Heart left ventricle (tissue), 16 donors: ENCODE results near the gene RAD51B. TPM values are rescaled to one million over a fixed set of nuclear protein-coding genes. Genes with fewer than 3 reads are reported as not detected.

ENCODE experiments used
- ATAC-seq, 4 donors: fragments of 200-7000 bp; cut with Tn5 transposase; one replicate each; pipeline ENCODE4 v1.9.1; 2020 to 2022; ENCODE audit warnings: moderate library complexity in 4 of 4, mild to moderate bottlenecking in 3 of 4, moderate number of reproducible peaks in 1 of 4
- DNase-seq, 5 donors: peaks; one replicate each; pipeline ENCODE4 v3.0.0-alpha.2; 2020
- H3K27ac ChIP-seq, 12 donors: fragments of 200-600 bp; sonication (generic) in 4 of 12; one replicate each; pipeline versions ENCODE4 v1.5.0 to v1.8.0; 2016 to 2022; ENCODE audit warnings: mild to moderate bottlenecking in 2 of 12
- H3K27me3 ChIP-seq, 9 donors: fragments of 200-600 bp; sonication (generic) in 2 of 9; one replicate each; pipeline versions ENCODE4 v1.5.1 to v1.8.0; 2016 to 2022; ENCODE audit warnings: mild to moderate bottlenecking in 3 of 9
- H3K36me3 ChIP-seq, 9 donors: fragments of 200-600 bp; sonication (generic) in 2 of 9; one replicate each; pipeline versions ENCODE4 v1.5.0 to v1.8.0; 2018 to 2022; ENCODE audit warnings: mild to moderate bottlenecking in 2 of 9
- H3K4me1 ChIP-seq, 12 donors: fragments of 200-600 bp; sonication (generic) in 4 of 12; one replicate each; pipeline versions ENCODE4 v1.5.0 to v1.8.0; 2016 to 2022; ENCODE audit warnings: mild to moderate bottlenecking in 3 of 12
- H3K4me3 ChIP-seq, 12 donors: fragments of 200-600 bp; sonication (generic) in 4 of 12; one replicate each; pipeline versions ENCODE4 v1.5.0 to v1.8.0; 2017 to 2022; ENCODE audit warnings: mild to moderate bottlenecking in 9 of 12, moderate library complexity in 4 of 12
- H3K9me3 ChIP-seq, 12 donors: fragments of 200-600 bp; sonication (generic) in 4 of 12; one replicate each; pipeline versions ENCODE4 v1.5.0 to v1.8.0; 2016 to 2022; ENCODE audit warnings: mild to moderate bottlenecking in 1 of 12
- POLR2A ChIP-seq, 2 donors: fragments of 450-650 bp; IDR thresholded peaks; one replicate each; pipeline ENCODE4 v1.6.1; 2017; ENCODE audit warnings: antibody characterized with exemption in 2 of 2, mild to moderate bottlenecking in 2 of 2, moderate library complexity in 2 of 2
- WGBS, 4 donors: extraction: QIAGEN DNeasy Blood & Tissue Kit in 2 of 4; methylation state at CpG; one replicate each; pipeline versions ENCODE4 v1.1.5 to v1.1.7; 2013 to 2018; 5-methylcytosine and 5-hydroxymethylcytosine counted together
- intact Hi-C, 10 donors: fragments of 100-400 bp; cut with DNase I; formaldehyde crosslinking; loops; one replicate each; pipeline versions ENCODE4 v1.11.1 to v1.14.2; 2022
- polyA plus RNA-seq, 2 donors: library from polyadenylated mRNA; stranded (reverse); fragments of 200-250 nt; gene quantifications; one replicate each; pipeline ENCODE4 v1.2.3, GENCODE V29; 2013
- total RNA-seq, 9 donors: library from RNA; depleted of rRNA in 2 of 9; stranded (reverse); fragments of >200 nt in 2 of 9; fragmentation: NEBNext Ultra II Directional in 3 of 9; extraction: Animal tissue kit (Norgen Biotek cat#: 25700) in 3 of 9; gene quantifications; one replicate each; pipeline versions ENCODE4 v1.1.0 to v1.2.4, GENCODE V29; 2016 to 2023
- TF ChIP-seq, protein P1 (sequence below), 12 donors: fragments of 200-600 bp; sonication (generic) in 4 of 12; IDR thresholded peaks; one replicate each; pipeline versions ENCODE4 v1.5.0 to v1.8.0; 2018 to 2022; ENCODE audit warnings: antibody characterized with exemption in 12 of 12, mild to moderate bottlenecking in 5 of 12
- donor health status: ischemic (EF 13 %, LVEDD 7.1; RV severe dilation, severe dysfunction).
- donor health status: healthy with polysubstance abuse.
- donor health status: DM: no; HTN: yes; CAD: no.
- donor health status: DM: no; HTN: no; CAD: no.
- donor health status: ischemic (EF 25% LVEDD 6.9; RV normal size, moderate dysfunction).
- donor health status: ischemic (EF 25% LVEDD 5.7; RV mildly dilated, moderate dysfunction).
- donor health status: healthy.
- donor health status: DM: yes; HTN: yes; CAD: no.
- donor health status: ischemic (EF 35%, LVEDD 5.7; RV mildly dilated, moderate dysfunction).
- donor health status: nonischemic (EF 11% LVEDD 7.7; RV severe dilation, severe dysfunction).
- donor health status: DM: yes; HTN: yes; CAD: no.
- donor health status: PGD.
- donor health status: ischemic (EF 29% LVEDD 5.4; RV normal size, mild dysfunction).
- donor health status: nonischemic (EF 23%, LVEDD 6.1; RV moderate dilation, normal function).

RAD51B gene
- total and polyA plus RNA-seq, 11 donors, result 1.3 to 11.3 (median 3.2) TPM

DNA sequence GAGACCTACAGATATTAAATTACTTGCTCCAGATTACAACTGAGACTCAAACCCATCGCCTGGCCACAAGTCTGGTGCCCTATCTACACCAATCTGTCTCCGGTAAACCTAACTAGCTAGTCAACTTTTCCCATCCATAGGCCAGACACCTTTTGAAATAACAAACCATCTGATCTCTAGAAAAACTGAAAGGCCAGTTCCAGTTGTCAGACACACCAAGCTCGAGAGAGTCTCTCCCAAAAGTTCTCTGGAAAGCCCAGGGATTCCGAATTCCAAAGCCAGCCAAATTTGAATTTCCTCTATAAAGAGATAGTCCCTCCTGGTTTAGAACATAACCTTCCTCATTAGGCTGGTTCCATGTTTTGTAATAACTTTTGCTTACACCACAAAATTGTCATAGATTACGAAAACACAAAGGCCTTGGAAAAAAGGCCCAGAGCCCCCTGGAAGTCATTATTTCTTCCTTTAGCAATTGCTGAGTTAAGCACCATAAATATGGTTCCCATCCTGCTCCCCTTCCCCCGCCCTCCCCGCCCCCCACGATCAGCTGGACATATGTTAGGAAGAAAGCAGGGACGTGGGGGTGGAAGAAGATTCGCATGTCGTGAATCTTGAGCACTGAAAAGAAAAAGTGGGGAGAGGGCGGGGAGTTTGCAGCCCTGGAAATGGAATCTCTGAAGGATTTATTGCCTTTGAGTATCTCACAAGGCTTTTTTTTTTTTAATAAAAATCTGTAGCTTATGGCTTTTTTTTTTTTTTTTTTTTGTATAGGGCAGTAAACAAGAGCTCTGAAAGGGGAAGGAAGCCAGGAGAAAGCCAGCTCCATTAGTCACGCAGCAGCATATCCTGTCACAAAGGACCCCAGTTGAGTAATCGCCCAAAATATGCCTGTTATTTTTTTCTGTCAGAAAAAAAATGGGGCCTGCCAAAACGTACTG, 862.9 kb downstream of the RAD51B start:
- intact Hi-C loops, result loop anchor here in 6 of 10 donors (2.0 to 5.0 kb wide), 5 partner anchors 45 to 110 kb away; partner anchors contain the start of gene ZFP36L1 (in 1 of the 6)
- Histone ChIP-seq H3K4me3 (no peak overlapping the region), H3K9me3 (no peaks in the 10 kb centered on the region), H3K27ac (peak overlapping the region; percentile 60 to 95 (median 78)), H3K4me1 (peaks cover 6 to 66% (median 42%) of the 10 kb centered on the region in 12 donors), H3K27me3 (no peaks in the 10 kb centered on the region), H3K36me3 (no peaks in the 10 kb centered on the region)
- DNase-seq (peak in 4 of 5 donors; percentile 66 to 81 (median 71)), ATAC-seq (peak; percentile 70 to 90 (median 84))
- 46 to 55% (median 50%) methylated on average over 15 of the region's 15 CpGs for WGBS, 4 donors
- TF ChIP-seq POLR2A (IDR thresholded peaks at IDR 0.05), result no peak
- TF ChIP-seq, protein P1, sequence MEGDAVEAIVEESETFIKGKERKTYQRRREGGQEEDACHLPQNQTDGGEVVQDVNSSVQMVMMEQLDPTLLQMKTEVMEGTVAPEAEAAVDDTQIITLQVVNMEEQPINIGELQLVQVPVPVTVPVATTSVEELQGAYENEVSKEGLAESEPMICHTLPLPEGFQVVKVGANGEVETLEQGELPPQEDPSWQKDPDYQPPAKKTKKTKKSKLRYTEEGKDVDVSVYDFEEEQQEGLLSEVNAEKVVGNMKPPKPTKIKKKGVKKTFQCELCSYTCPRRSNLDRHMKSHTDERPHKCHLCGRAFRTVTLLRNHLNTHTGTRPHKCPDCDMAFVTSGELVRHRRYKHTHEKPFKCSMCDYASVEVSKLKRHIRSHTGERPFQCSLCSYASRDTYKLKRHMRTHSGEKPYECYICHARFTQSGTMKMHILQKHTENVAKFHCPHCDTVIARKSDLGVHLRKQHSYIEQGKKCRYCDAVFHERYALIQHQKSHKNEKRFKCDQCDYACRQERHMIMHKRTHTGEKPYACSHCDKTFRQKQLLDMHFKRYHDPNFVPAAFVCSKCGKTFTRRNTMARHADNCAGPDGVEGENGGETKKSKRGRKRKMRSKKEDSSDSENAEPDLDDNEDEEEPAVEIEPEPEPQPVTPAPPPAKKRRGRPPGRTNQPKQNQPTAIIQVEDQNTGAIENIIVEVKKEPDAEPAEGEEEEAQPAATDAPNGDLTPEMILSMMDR (IDR thresholded peaks at IDR 0.05), result no peak

DNA sequence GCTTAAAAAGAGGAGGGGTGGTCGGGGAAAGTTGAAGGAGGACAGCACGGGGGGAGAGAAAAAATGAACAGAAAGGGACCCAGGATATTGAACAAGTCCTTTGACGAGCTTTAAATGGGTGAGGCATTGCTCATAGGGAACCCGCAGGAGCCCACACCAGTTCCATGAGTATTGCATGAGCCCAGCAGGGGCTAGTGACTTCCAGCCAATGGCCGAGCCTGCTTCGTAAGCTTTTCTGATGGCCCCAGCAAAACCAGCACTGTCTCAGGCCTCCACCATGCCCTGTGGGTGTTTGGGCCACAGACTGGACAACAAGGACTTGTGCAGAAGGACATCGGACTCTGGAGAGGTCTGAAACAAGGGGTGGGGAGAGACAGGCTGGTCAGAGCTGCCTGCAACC, 863.7 kb downstream of the RAD51B start:
- WGBS, 4 donors, result 69 to 81% (median 78%) methylated on average over 7 of the region's 7 CpGs
- Histone ChIP-seq H3K27me3 (no peaks in the 10 kb centered on the region), H3K9me3 (no peaks in the 10 kb centered on the region), H3K4me3 (no peak overlapping the region), H3K4me1 (peaks cover 6 to 66% (median 41%) of the 10 kb centered on the region in 12 donors), H3K27ac (peak overlapping the region; percentile 43 to 95 (median 76)), H3K36me3 (no peaks in the 10 kb centered on the region)
- DNase-seq, result peak in 1 of 5 donors; percentile 16
- TF ChIP-seq, protein P1 (IDR thresholded peaks at IDR 0.05), result no peak
- no peak for TF ChIP-seq POLR2A (IDR thresholded peaks at IDR 0.05)
- peak in 1 of 4 donors; percentile 23 for ATAC-seq
- intact Hi-C loops, result loop anchor here in 6 of 10 donors (2.0 to 5.0 kb wide), 5 partner anchors 44 to 109 kb away; partner anchors contain the start of gene ZFP36L1 (in 1 of the 6)

DNA sequence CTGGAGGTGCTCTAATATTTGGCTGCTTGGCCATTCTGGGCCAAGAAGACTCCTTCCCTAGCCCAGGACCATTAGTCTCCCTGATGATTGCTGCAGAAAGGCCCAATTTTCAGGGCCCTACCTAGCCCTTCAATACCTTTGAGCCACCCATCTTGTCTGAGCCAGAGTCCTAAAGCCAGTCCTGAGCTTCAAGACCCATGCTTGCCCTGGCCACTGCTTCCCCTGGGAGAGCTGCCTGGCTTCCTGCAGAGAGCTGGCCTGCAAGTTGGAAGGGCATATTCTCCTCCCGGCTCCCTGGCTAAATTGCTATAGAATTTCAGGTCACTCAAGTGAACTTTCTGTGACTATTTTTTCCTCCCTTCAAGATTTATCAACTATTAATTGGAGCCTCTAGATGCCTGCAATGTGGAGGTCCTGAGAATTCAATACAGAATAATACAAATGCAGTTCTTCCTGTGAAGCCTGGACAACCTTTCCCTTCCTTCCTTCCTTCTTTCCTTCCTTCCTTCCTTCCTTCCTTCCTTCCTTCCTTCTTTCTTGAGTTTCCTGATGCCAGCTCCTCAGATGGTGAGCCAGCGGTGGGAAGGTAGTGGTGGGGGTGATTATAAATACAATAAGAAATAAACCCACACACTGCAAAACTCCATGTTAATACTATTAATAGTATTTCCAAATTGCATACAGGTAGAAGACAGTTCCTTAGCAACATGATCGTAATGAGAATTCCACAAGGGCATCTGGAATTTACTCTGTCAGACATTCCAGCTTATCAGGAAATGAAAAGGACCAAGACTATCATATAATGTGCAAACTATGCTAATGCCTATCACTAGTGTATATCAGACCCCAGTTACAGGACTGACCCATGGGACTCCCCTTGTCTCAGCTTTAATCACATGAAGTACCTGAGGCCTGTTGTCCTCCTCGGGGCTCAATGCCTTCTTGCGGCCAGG, 865.2 kb downstream of the RAD51B start:
- Histone ChIP-seq H3K27me3 (no peaks in the 10 kb centered on the region), H3K27ac (peak overlapping the region; percentile 7 to 95 (median 76)), H3K9me3 (no peaks in the 10 kb centered on the region), H3K4me1 (peaks cover 6 to 74% (median 42%) of the 10 kb centered on the region in 12 donors), H3K36me3 (no peaks in the 10 kb centered on the region), H3K4me3 (no peak overlapping the region)
- no peak for ATAC-seq
- TF ChIP-seq, protein P1 (IDR thresholded peaks at IDR 0.05), result no peak
- no peak for TF ChIP-seq POLR2A (IDR thresholded peaks at IDR 0.05)
- 61 to 70% (median 62%) methylated on average over 5 of the region's 5 CpGs for WGBS, 4 donors
- peak in 1 of 5 donors; percentile 20 for DNase-seq
- intact Hi-C loops, result loop anchor here in 6 of 10 donors (2.0 to 5.0 kb wide), 5 partner anchors 43 to 108 kb away; partner anchors contain the start of gene ZFP36L1 (in 1 of the 6)
